H1 (cell line): ENCODE measurements around the gene FSCN2. TPM values are rescaled to one million over a fixed set of nuclear protein-coding genes. Genes with fewer than 3 reads are reported as not detected.

ENCODE experiments used
- polyA plus RNA-seq, 7 experiments: library from polyadenylated mRNA; depleted of rRNA in 3 of 7; stranded (reverse) in 5 of 7; unstranded in 2 of 7; fragments of >200 nt in 5 of 7; fragments of 200-250 nt in 2 of 7; gene quantifications; 1 replicate in 5 of 7; 2 replicates in 1 of 7; 4 replicates in 1 of 7; pipeline versions ENCODE4 v1.2.1 to v1.2.3, GENCODE V29; 2011 to 2013; ENCODE audit warnings: missing spikeins in 2 of 7, mixed read lengths in 2 of 7
- total RNA-seq: library from RNA; stranded (reverse); fragmentation: NEBNext Ultra II Directional; extraction: Animal tissue kit (Norgen Biotek cat#: 25700); gene quantifications from 2 replicates; pipeline ENCODE4 v1.2.1, GENCODE V29; 2021
- TF ChIP-seq, protein P1 (sequence below), 3 experiments: IDR thresholded peaks; 1 replicate in 2 of 3; 2 replicates in 1 of 3; pipeline versions ENCODE4 v1.5.1 to v1.6.1; 2011; ENCODE audit warnings: low read length in 3 of 3, mild to moderate bottlenecking in 3 of 3, inconsistent platforms in 2 of 3, low read depth in 1 of 3, moderate library complexity in 1 of 3; ENCODE audit not compliant: insufficient read depth in 1 of 3; ENCODE audit errors: control extremely low read depth in 1 of 3

The FSCN2 gene
- total and polyA plus RNA-seq, 2 of the 8 experiments (the other 6 are each of a cell fraction or from before 2014, with no cell fraction given) = 0.18 to 0.30 TPM

DNA sequence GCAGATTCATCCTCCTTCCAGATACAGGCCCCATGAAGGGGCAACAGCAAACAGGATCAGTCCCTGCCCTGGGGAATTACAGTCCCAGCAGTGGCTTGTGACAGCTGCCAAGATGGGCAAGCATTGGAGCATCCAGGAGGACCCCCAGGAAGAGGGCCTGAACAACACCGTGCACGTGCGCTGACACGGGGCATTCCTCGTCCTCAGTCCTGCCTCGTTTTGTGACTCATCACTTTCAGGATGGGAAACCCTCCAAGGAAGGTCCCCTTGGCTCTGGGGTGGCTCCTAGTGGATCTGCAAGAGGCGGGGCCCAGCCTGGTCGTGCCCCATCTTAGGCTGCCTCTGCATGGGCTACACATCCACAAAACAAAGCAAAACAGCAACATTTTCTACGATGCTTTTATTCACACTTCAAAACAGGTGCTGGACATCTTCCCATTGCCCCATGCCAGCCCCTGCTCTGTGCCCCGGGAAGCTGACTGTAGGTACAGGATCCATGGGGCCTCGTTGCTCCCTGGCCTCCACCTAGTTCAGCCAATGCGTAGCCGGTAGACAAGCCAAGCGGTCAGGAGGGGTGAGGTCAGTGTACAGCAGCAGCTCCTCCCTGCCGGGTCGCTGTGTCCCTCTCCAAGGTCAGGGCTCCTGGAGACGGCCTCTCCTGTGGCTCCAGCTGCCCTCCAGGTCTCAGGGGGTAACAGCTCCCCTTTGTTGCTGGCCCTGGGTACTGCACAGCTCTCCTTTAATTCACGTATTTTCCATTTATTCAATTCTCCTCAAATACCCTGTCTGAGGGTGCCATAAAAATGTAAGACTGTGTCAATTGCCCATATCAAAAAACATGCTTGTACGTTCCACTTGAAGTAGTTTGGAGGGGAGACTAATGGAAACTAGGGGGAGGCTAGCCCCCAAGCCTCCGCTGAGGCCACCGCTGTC, 47.8 kb upstream of the FSCN2 start (continued):
- TF ChIP-seq, protein P1, sequence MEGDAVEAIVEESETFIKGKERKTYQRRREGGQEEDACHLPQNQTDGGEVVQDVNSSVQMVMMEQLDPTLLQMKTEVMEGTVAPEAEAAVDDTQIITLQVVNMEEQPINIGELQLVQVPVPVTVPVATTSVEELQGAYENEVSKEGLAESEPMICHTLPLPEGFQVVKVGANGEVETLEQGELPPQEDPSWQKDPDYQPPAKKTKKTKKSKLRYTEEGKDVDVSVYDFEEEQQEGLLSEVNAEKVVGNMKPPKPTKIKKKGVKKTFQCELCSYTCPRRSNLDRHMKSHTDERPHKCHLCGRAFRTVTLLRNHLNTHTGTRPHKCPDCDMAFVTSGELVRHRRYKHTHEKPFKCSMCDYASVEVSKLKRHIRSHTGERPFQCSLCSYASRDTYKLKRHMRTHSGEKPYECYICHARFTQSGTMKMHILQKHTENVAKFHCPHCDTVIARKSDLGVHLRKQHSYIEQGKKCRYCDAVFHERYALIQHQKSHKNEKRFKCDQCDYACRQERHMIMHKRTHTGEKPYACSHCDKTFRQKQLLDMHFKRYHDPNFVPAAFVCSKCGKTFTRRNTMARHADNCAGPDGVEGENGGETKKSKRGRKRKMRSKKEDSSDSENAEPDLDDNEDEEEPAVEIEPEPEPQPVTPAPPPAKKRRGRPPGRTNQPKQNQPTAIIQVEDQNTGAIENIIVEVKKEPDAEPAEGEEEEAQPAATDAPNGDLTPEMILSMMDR (IDR thresholded peaks at IDR 0.05; ENCODE audit: control extremely low read depth in 1 of 3, insufficient read depth in 1 of 3, low read depth in 1 of 3, low read length in 3 of 3) = peak in 1 of 3 experiments; percentile 8; a peak in 1 of 4 replicates
